ENCODE measurements around the gene MICAL3.
"Not testable (repeated sequence)": the region's sequence is repeated elsewhere in the genome, so short reads cannot be mapped to it uniquely, and the experiment has no call there.

- TF ChIP-seq, protein P1, sequence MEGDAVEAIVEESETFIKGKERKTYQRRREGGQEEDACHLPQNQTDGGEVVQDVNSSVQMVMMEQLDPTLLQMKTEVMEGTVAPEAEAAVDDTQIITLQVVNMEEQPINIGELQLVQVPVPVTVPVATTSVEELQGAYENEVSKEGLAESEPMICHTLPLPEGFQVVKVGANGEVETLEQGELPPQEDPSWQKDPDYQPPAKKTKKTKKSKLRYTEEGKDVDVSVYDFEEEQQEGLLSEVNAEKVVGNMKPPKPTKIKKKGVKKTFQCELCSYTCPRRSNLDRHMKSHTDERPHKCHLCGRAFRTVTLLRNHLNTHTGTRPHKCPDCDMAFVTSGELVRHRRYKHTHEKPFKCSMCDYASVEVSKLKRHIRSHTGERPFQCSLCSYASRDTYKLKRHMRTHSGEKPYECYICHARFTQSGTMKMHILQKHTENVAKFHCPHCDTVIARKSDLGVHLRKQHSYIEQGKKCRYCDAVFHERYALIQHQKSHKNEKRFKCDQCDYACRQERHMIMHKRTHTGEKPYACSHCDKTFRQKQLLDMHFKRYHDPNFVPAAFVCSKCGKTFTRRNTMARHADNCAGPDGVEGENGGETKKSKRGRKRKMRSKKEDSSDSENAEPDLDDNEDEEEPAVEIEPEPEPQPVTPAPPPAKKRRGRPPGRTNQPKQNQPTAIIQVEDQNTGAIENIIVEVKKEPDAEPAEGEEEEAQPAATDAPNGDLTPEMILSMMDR (IDR thresholded peaks at IDR 0.05; ENCODE audit: low read length), result not testable (repeated sequence)
- TF ChIP-seq EZH2 (optimal IDR thresholded peaks at IDR 0.05; ENCODE audit: low read depth, low read length), result not testable (repeated sequence)
Measured at GRCh38 chr22:18025898-18026297, 1.5 kb upstream of the MICAL3 start.

Measured in MM.1S (cell line).